Osteoblast (primary cell): ENCODE results near the gene LY9. TPM values are rescaled to one million over a fixed set of nuclear protein-coding genes. Genes with fewer than 3 reads are reported as not detected.

Source experiments
- DNase-seq: peaks from one replicate; pipeline ENCODE4 v3.0.0; 2011; ENCODE audit warnings: low spot score, mixed read lengths; ENCODE audit not compliant: insufficient read length; ENCODE audit errors: missing footprints
- H2AFZ ChIP-seq: 2 replicates; pipeline ENCODE4 v1.6.0; 2011; ENCODE audit warnings: mild to moderate bottlenecking, low read length
- H3K27ac ChIP-seq: 2 replicates; pipeline ENCODE4 v1.5.1; 2011; ENCODE audit warnings: mild to moderate bottlenecking, low read depth, low read length, moderate library complexity
- H3K27me3 ChIP-seq: 2 replicates; pipeline ENCODE4 v1.6.0; 2012; ENCODE audit warnings: mild to moderate bottlenecking, control low read depth, inconsistent platforms, low read length, moderate library complexity; ENCODE audit not compliant: insufficient read depth
- H3K36me3 ChIP-seq: 2 replicates; pipeline ENCODE4 v1.5.1; 2011; ENCODE audit warnings: mild to moderate bottlenecking, low read length, control low read depth, moderate library complexity; ENCODE audit not compliant: insufficient read depth
- H3K4me1 ChIP-seq: 2 replicates; pipeline ENCODE4 v1.5.1; 2011; ENCODE audit warnings: mild to moderate bottlenecking, low read length, control low read depth, moderate library complexity; ENCODE audit not compliant: insufficient read depth
- H3K4me2 ChIP-seq: 2 replicates; pipeline ENCODE4 v1.6.0; 2011; ENCODE audit warnings: mild to moderate bottlenecking, low read length; ENCODE audit not compliant: insufficient read depth
- H3K4me3 ChIP-seq: fragments of 200-600 bp; sonication (generic); 3 replicates; pipeline ENCODE4 v1.5.1; 2012; ENCODE audit warnings: mild to moderate bottlenecking, low read length, inconsistent platforms; ENCODE audit not compliant: insufficient read depth
- H3K79me2 ChIP-seq: 2 replicates; pipeline ENCODE4 v1.6.0; 2012; ENCODE audit warnings: mild to moderate bottlenecking, low read length, control low read depth, inconsistent platforms; ENCODE audit not compliant: insufficient read depth
- H3K9me3 ChIP-seq: 2 replicates; pipeline ENCODE4 v1.5.1; 2011; ENCODE audit warnings: low read depth, low read length, control low read depth
- H4K20me1 ChIP-seq: 2 replicates; pipeline ENCODE4 v1.6.0; 2012; ENCODE audit warnings: mild to moderate bottlenecking, low read length, control low read depth; ENCODE audit not compliant: insufficient read depth
- total RNA-seq: library from RNA; depleted of rRNA; stranded (reverse); fragments of >200 nt; gene quantifications from 2 replicates; pipeline ENCODE4 v1.2.3, GENCODE V29; 2012
- TF ChIP-seq, protein P1 (sequence below): IDR thresholded peaks from 2 replicates; pipeline ENCODE4 v1.5.1; 2011; ENCODE audit warnings: mild to moderate bottlenecking, low read depth, low read length, moderate library complexity; ENCODE audit errors: extremely low read depth

LY9 gene
- total RNA-seq, 1 donor = not detected

DNA sequence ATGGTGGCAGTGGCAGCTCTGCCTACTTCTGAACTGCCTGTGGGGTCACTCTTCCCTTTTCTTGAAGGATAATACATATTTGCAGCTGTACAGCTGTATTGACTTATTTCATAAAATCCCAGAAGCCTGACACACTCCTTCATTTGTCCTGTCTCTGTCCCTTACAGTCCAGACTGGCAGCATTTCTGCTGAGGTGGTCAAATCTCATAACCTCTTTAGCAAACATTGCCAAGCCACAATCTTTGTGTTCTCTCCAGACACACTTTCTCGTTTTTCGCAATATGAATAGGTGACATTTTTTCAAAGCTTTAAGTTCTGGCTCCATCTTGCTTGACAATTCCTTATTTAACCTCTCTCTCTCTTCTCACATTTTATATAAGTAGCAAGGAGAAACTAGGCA, 15.2 kb downstream of the LY9 start:
- no peak for DNase-seq
- TF ChIP-seq, protein P1, sequence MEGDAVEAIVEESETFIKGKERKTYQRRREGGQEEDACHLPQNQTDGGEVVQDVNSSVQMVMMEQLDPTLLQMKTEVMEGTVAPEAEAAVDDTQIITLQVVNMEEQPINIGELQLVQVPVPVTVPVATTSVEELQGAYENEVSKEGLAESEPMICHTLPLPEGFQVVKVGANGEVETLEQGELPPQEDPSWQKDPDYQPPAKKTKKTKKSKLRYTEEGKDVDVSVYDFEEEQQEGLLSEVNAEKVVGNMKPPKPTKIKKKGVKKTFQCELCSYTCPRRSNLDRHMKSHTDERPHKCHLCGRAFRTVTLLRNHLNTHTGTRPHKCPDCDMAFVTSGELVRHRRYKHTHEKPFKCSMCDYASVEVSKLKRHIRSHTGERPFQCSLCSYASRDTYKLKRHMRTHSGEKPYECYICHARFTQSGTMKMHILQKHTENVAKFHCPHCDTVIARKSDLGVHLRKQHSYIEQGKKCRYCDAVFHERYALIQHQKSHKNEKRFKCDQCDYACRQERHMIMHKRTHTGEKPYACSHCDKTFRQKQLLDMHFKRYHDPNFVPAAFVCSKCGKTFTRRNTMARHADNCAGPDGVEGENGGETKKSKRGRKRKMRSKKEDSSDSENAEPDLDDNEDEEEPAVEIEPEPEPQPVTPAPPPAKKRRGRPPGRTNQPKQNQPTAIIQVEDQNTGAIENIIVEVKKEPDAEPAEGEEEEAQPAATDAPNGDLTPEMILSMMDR = no peak
- H3K9me3 ChIP-seq = no peaks in the 10 kb centered on the region
- no peaks in the 10 kb centered on the region for H3K27me3 ChIP-seq
- no peak overlapping the region for H3K4me3 ChIP-seq
- H3K4me2 ChIP-seq = no peak overlapping the region
- H2AFZ ChIP-seq = no peak overlapping the region
- no peaks in the 10 kb centered on the region for H3K79me2 ChIP-seq
- no peaks in the 10 kb centered on the region for H4K20me1 ChIP-seq
- no peak overlapping the region for H3K27ac ChIP-seq
- no peaks in the 10 kb centered on the region for H3K4me1 ChIP-seq
- no peaks in the 10 kb centered on the region for H3K36me3 ChIP-seq

DNA sequence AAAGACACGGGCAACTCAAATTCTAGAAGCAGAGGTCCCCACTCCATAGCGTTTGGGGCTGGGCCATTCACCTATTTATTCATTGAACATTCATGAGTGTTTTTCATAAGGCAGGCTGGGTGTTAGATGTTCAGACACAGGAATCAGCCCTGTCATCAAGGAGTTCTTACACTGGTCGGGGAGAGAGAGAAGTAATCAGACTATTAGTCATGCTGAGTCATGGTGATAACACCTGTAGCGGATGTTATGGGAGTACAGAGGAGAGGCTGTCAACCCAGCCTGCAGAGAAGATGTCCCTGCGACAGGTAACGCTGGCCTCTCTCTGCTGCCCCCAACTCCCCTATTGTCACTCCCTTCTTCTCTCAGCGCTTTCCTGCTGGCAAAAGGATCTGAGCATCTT, 17.2 kb downstream of the LY9 start:
- no peaks in the 10 kb centered on the region for H3K79me2 ChIP-seq
- no peaks in the 10 kb centered on the region for H3K27me3 ChIP-seq
- no peaks in the 10 kb centered on the region for H3K4me1 ChIP-seq
- DNase-seq = no peak
- no peak overlapping the region for H3K4me3 ChIP-seq
- H4K20me1 ChIP-seq = no peaks in the 10 kb centered on the region
- H3K36me3 ChIP-seq = no peaks in the 10 kb centered on the region
- H3K9me3 ChIP-seq = no peaks in the 10 kb centered on the region
- no peak overlapping the region for H3K4me2 ChIP-seq
- H3K27ac ChIP-seq = no peak overlapping the region
- no peak overlapping the region for H2AFZ ChIP-seq
- TF ChIP-seq, protein P1 = no peak

DNA sequence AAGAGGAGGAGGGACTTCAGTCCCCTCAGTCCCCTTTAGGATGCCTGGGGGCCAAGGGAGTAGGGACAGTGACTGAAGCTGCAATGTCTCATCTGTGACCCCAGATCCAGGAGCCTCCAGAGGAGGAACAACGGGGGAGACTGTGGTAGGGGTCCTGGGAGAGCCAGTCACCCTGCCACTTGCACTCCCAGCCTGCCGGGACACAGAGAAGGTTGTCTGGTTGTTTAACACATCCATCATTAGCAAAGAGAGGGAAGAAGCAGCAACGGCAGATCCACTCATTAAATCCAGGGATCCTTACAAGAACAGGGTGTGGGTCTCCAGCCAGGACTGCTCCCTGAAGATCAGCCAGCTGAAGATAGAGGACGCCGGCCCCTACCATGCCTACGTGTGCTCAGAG, 18.3 kb downstream of the LY9 start:
- Histone ChIP-seq H2AFZ (no peak overlapping the region), H4K20me1 (no peaks in the 10 kb centered on the region), H3K4me2 (no peak overlapping the region), H3K27ac (no peak overlapping the region), H3K4me3 (no peak overlapping the region), H3K36me3 (no peaks in the 10 kb centered on the region), H3K4me1 (no peaks in the 10 kb centered on the region), H3K9me3 (no peaks in the 10 kb centered on the region), H3K79me2 (no peaks in the 10 kb centered on the region), H3K27me3 (no peaks in the 10 kb centered on the region)
- TF ChIP-seq, protein P1 = no peak
- DNase-seq = no peak

DNA sequence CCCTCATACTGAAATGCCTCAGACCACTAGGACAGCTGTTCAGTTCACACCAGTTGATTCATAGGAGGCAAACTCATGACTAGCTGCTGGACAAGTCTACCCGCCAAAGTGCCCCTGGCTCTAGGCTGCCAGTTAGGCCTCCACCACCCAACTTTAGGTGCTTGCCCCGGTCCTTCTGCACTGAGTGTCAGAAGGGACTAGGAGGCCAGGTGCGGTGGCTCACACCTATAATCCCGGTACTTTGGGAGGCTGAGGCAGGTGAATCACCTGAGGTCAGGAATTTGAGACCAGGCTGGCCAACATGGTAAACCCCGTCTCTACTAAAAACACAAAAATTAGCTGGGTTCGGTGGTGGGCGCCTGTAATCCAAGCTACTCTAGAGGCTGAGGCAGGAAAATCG, 18.9 kb downstream of the LY9 start:
- no peaks in the 10 kb centered on the region for H3K36me3 ChIP-seq
- no peaks in the 10 kb centered on the region for H3K79me2 ChIP-seq
- H2AFZ ChIP-seq = no peak overlapping the region
- H3K27me3 ChIP-seq = no peaks in the 10 kb centered on the region
- H3K4me3 ChIP-seq = no peak overlapping the region
- H3K4me2 ChIP-seq = no peak overlapping the region
- TF ChIP-seq, protein P1 = no peak
- no peaks in the 10 kb centered on the region for H3K4me1 ChIP-seq
- H3K9me3 ChIP-seq = no peaks in the 10 kb centered on the region
- no peak for DNase-seq
- H3K27ac ChIP-seq = no peak overlapping the region
- no peaks in the 10 kb centered on the region for H4K20me1 ChIP-seq
